Esophagus muscularis mucosa (tissue), 4 donors: Measurements from ENCODE around the gene OPN4.

ENCODE experiments used
- EP300 ChIP-seq: sonication (generic); formaldehyde crosslinking; IDR thresholded peaks from one replicate; pipeline ENCODE4 v1.6.1; 2017; ENCODE audit warnings: antibody characterized with exemption
- POLR2AphosphoS5 ChIP-seq, 2 donors: sonication (generic); formaldehyde crosslinking; IDR thresholded peaks; one replicate each; pipeline ENCODE4 v1.6.1; 2017; ENCODE audit warnings: antibody characterized with exemption in 2 of 2
- TF ChIP-seq, protein P1 (sequence below), 3 experiments: fragments of 200-600 bp in 2 of 3; fragments of 450-650 bp in 1 of 3; sonication (generic) in 2 of 3; IDR thresholded peaks; one replicate each; pipeline ENCODE4 v1.5.1; 2017 to 2019; ENCODE audit warnings: antibody characterized with exemption in 3 of 3, mild to moderate bottlenecking in 2 of 3, moderate library complexity in 1 of 3

- TF ChIP-seq, protein P1, sequence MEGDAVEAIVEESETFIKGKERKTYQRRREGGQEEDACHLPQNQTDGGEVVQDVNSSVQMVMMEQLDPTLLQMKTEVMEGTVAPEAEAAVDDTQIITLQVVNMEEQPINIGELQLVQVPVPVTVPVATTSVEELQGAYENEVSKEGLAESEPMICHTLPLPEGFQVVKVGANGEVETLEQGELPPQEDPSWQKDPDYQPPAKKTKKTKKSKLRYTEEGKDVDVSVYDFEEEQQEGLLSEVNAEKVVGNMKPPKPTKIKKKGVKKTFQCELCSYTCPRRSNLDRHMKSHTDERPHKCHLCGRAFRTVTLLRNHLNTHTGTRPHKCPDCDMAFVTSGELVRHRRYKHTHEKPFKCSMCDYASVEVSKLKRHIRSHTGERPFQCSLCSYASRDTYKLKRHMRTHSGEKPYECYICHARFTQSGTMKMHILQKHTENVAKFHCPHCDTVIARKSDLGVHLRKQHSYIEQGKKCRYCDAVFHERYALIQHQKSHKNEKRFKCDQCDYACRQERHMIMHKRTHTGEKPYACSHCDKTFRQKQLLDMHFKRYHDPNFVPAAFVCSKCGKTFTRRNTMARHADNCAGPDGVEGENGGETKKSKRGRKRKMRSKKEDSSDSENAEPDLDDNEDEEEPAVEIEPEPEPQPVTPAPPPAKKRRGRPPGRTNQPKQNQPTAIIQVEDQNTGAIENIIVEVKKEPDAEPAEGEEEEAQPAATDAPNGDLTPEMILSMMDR (IDR thresholded peaks at IDR 0.05), result no peak
- TF ChIP-seq POLR2AphosphoS5 (IDR thresholded peaks at IDR 0.05), result no peak
- TF ChIP-seq EP300, result no peak
These were observed 53.2 kb downstream of the OPN4 start for GRCh38 chr10:86707505-86707904.
